Measurements from ENCODE around the gene FRAT1.

FRAT1 gene

GRCh38 chr10:97307866-97308780 is 10.9 kb upstream of the FRAT1 start:
- DNase-seq (ENCODE audit: low read depth), result no peak

GRCh38 chr10:97311111-97311626 is 7.9 kb upstream of the FRAT1 start:
- DNase-seq (ENCODE audit: low read depth), result no peak

GRCh38 chr10:97312897-97313296 is 6.2 kb upstream of the FRAT1 start:
- DNase-seq (ENCODE audit: low read depth), result no peak

- no peak for DNase-seq (ENCODE audit: low read depth)
Observed at GRCh38 chr10:97314671-97315070, 4.4 kb upstream of the FRAT1 start.

- DNase-seq (ENCODE audit: low read depth), result peak; percentile 32
Observed at GRCh38 chr10:97319671-97320479, 804 bp downstream of the FRAT1 start.

GRCh38 chr10:97320480-97321031 is 1.5 kb downstream of the FRAT1 start:
- no peak for DNase-seq (ENCODE audit: low read depth)

- no peak for DNase-seq (ENCODE audit: low read depth)
Observed at GRCh38 chr10:97321032-97321803, 2.1 kb downstream of the FRAT1 start.

- no peak for DNase-seq (ENCODE audit: low read depth)
Observed at GRCh38 chr10:97321804-97322190, 2.7 kb downstream of the FRAT1 start.

GRCh38 chr10:97323501-97323900 is 4.4 kb downstream of the FRAT1 start:
- DNase-seq (ENCODE audit: low read depth), result no peak

- no peak for DNase-seq (ENCODE audit: low read depth)
Observed at GRCh38 chr10:97325754-97326153, 6.7 kb downstream of the FRAT1 start.

- no peak for DNase-seq (ENCODE audit: low read depth)
Observed at GRCh38 chr10:97327348-97328294, 8.6 kb downstream of the FRAT1 start.

- no peak for DNase-seq (ENCODE audit: low read depth)
Observed at GRCh38 chr10:97328646-97329453, 9.8 kb downstream of the FRAT1 start.

GRCh38 chr10:97329766-97330165 is 10.7 kb downstream of the FRAT1 start:
- DNase-seq (ENCODE audit: low read depth), result no peak

GRCh38 chr10:97331153-97331703 is 12.2 kb downstream of the FRAT1 start:
- DNase-seq (ENCODE audit: low read depth), result no peak

GRCh38 chr10:97332591-97333350 is 13.7 kb downstream of the FRAT1 start:
- DNase-seq (ENCODE audit: low read depth), result no peak

GRCh38 chr10:97333351-97333600 is 14.2 kb downstream of the FRAT1 start:
- no peak for DNase-seq (ENCODE audit: low read depth)

GRCh38 chr10:97333601-97334369 is 14.7 kb downstream of the FRAT1 start:
- no peak for DNase-seq (ENCODE audit: low read depth)

Measured in T-helper 22 cell (primary cell).